GM18870 (cell line): ENCODE measurements around the gene TMEM72.

Source experiments
- ATAC-seq: cut with Tn5 transposase; IDR thresholded peaks from one replicate; pipeline ENCODE4 v1.9.1; 2021; ENCODE audit warnings: moderate library complexity; ENCODE audit not compliant: unreplicated experiment

Gene TMEM72

GRCh38 chr10:44978213-44978569 lies 67.1 kb downstream of the TMEM72 start:
- no peak for ATAC-seq

GRCh38 chr10:44978570-44979280 lies 67.6 kb downstream of the TMEM72 start, which contains the start of gene DEPP1:
DEPP1 (minus strand) TSS chr10:44978809; CDS start chr10:44978030, 779 bp downstream.
- peak; percentile 38 for ATAC-seq

GRCh38 chr10:44979281-44980191 lies 68.4 kb downstream of the TMEM72 start:
- no peak for ATAC-seq

GRCh38 chr10:44980309-44981171 lies 69.4 kb downstream of the TMEM72 start:
- no peak for ATAC-seq

- ATAC-seq: peak; percentile 58
These were observed 70.3 kb downstream of the TMEM72 start for GRCh38 chr10:44981172-44982113.

GRCh38 chr10:44982114-44982460 lies 71.0 kb downstream of the TMEM72 start:
- ATAC-seq: no peak

GRCh38 chr10:44982496-44982895 lies 71.4 kb downstream of the TMEM72 start:
- ATAC-seq: no peak

- ATAC-seq: no peak
These were observed 72.1 kb downstream of the TMEM72 start for GRCh38 chr10:44983066-44983894.

GRCh38 chr10:44983895-44984278 lies 72.8 kb downstream of the TMEM72 start:
- no peak for ATAC-seq

- no peak for ATAC-seq
These were observed 73.5 kb downstream of the TMEM72 start for GRCh38 chr10:44984671-44985101.

- no peak for ATAC-seq
These were observed 74.1 kb downstream of the TMEM72 start for GRCh38 chr10:44985175-44985681.

- no peak for ATAC-seq
These were observed 75.0 kb downstream of the TMEM72 start for GRCh38 chr10:44986179-44986578.
